HG02798 (cell line): Measurements from ENCODE around the gene PHACTR2.
"Not testable (repeated sequence)": the region's sequence is repeated elsewhere in the genome, so short reads cannot be mapped to it uniquely, and the experiment has no call there.

Source experiments
- ATAC-seq: cut with Tn5 transposase; IDR thresholded peaks from one replicate; pipeline ENCODE4 v1.9.1; 2021; ENCODE audit warnings: mild to moderate bottlenecking; ENCODE audit not compliant: unreplicated experiment, poor library complexity

Gene PHACTR2

GRCh38 chr6:143758551-143758950 is 80.8 kb downstream of the PHACTR2 start:
- no peak for ATAC-seq

- no peak for ATAC-seq
Measured at GRCh38 chr6:143759666-143760065, 81.9 kb downstream of the PHACTR2 start.

- ATAC-seq: no peak
Measured at GRCh38 chr6:143761074-143761473, 83.3 kb downstream of the PHACTR2 start.

GRCh38 chr6:143762126-143762525 is 84.4 kb downstream of the PHACTR2 start:
- ATAC-seq: no peak

- ATAC-seq: no peak
Measured at GRCh38 chr6:143765422-143766184, 87.8 kb downstream of the PHACTR2 start.

GRCh38 chr6:143766185-143766553 is 88.4 kb downstream of the PHACTR2 start:
- ATAC-seq: no peak

GRCh38 chr6:143767433-143767832 is 89.7 kb downstream of the PHACTR2 start:
- ATAC-seq: no peak

- ATAC-seq: no peak
Measured at GRCh38 chr6:143772116-143773086, 94.6 kb downstream of the PHACTR2 start.

- no peak for ATAC-seq
Measured at GRCh38 chr6:143773506-143774150, 95.9 kb downstream of the PHACTR2 start.

GRCh38 chr6:143774347-143774746 is 96.6 kb downstream of the PHACTR2 start:
- no peak for ATAC-seq

- ATAC-seq: no peak
Measured at GRCh38 chr6:143775336-143775735, 97.6 kb downstream of the PHACTR2 start.

- ATAC-seq: no peak
Measured at GRCh38 chr6:143778926-143779325, 101.2 kb downstream of the PHACTR2 start.

- ATAC-seq: no peak
Measured at GRCh38 chr6:143782481-143782880, 104.7 kb downstream of the PHACTR2 start.

- no peak for ATAC-seq
Measured at GRCh38 chr6:143783077-143783476, 105.3 kb downstream of the PHACTR2 start.

GRCh38 chr6:143784316-143784715 is 106.6 kb downstream of the PHACTR2 start:
- no peak for ATAC-seq

GRCh38 chr6:143786371-143786770 is 108.6 kb downstream of the PHACTR2 start:
- ATAC-seq: not testable (repeated sequence)

- ATAC-seq: no peak
Measured at GRCh38 chr6:143792402-143793279, 114.9 kb downstream of the PHACTR2 start.

- no peak for ATAC-seq
Measured at GRCh38 chr6:143793280-143793619, 115.5 kb downstream of the PHACTR2 start.

- not testable (repeated sequence) for ATAC-seq
Measured at GRCh38 chr6:143796551-143796950, 118.8 kb downstream of the PHACTR2 start.

- not testable (repeated sequence) for ATAC-seq
Measured at GRCh38 chr6:143798487-143798886, 120.7 kb downstream of the PHACTR2 start.
